MM.1S (cell line): ENCODE data around the gene IL37.

Experiments used
- CTCF ChIP-seq: fragments of 300-600 bp; sonication (generic); IDR thresholded peaks from 2 replicates; pipeline ENCODE4 v1.5.1; 2016; ENCODE audit warnings: antibody characterized with exemption, low read length, mixed read lengths
- EZH2 ChIP-seq: fragments of 300-600 bp; sonication (generic); optimal IDR thresholded peaks from 2 replicates; pipeline ENCODE3; 2017; ENCODE audit warnings: low read depth, mild to moderate bottlenecking, antibody characterized with exemption, low read length, mixed read lengths
- EZH2phosphoT487 ChIP-seq: fragments of 300-600 bp; sonication (generic); IDR thresholded peaks from 2 replicates; pipeline ENCODE4 v1.6.1; 2018; ENCODE audit warnings: antibody characterized with exemption, low read length

GRCh38 chr2:112879491-112880041 is 31.4 kb upstream of the IL37 start:
- TF ChIP-seq CTCF, result no peak
- no peak for TF ChIP-seq EZH2
- TF ChIP-seq EZH2phosphoT487, result no peak
